Measurements from ENCODE around the gene CFAP74.

GRCh38 chr1:1985375-1986050 is 18.1 kb downstream of the CFAP74 start:
- TF ChIP-seq CEBPB (IDR thresholded peaks at IDR 0.05) (no peak), ATOH8 (CRISPR knock-in tag; IDR thresholded peaks at IDR 0.05; ENCODE audit: low read depth) (no peak), RCOR1 (IDR thresholded peaks at IDR 0.05; ENCODE audit: low read depth, low read length) (no peak), ZC3H11A (IDR thresholded peaks at IDR 0.05) (no peak), EP300 (IDR thresholded peaks at IDR 0.05) (no peak), BHLHE40 (IDR thresholded peaks at IDR 0.05; ENCODE audit: low read depth, low read length) (no peak), NR3C1 (IDR thresholded peaks at IDR 0.05) (no peak)
- TF ChIP-seq, protein P1, sequence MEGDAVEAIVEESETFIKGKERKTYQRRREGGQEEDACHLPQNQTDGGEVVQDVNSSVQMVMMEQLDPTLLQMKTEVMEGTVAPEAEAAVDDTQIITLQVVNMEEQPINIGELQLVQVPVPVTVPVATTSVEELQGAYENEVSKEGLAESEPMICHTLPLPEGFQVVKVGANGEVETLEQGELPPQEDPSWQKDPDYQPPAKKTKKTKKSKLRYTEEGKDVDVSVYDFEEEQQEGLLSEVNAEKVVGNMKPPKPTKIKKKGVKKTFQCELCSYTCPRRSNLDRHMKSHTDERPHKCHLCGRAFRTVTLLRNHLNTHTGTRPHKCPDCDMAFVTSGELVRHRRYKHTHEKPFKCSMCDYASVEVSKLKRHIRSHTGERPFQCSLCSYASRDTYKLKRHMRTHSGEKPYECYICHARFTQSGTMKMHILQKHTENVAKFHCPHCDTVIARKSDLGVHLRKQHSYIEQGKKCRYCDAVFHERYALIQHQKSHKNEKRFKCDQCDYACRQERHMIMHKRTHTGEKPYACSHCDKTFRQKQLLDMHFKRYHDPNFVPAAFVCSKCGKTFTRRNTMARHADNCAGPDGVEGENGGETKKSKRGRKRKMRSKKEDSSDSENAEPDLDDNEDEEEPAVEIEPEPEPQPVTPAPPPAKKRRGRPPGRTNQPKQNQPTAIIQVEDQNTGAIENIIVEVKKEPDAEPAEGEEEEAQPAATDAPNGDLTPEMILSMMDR (IDR thresholded peaks at IDR 0.05): no peak
